ENCODE results near the gene TMEM132D.

DNA sequence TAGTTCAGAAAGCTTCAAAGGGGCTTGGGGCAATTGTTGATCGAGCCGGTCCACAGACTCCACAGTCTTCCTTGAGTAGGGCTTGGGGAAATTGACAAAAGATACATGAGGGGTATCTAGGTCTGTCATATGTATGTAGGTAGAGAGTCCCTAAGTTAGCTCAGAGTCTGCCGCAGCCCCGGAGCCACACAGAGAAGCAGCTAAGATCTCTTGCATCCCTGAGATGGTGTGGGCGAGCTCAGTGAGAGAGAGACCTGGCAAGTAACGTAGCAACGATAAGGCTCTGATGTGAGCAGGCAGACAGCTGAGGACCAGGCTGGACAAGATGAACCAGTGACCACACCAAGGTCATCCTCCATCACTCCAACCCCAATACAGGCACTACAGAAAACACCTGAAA is 297.6 kb downstream of the TMEM132D start:
- TF ChIP-seq EZH2 (IDR thresholded peaks at IDR 0.05; ENCODE audit: insufficient read depth, poor library complexity, severe bottlenecking) (no peak), EZH2phosphoT487 (IDR thresholded peaks at IDR 0.05; ENCODE audit: insufficient read depth, low read depth) (no peak)

Data from GM23248 (cell line).